ENCODE measurements around the gene KRT82. TPM values are rescaled to one million over a fixed set of nuclear protein-coding genes. Genes with fewer than 3 reads are reported as not detected.

The KRT82 gene
- total RNA-seq, 1 experiment from 2014 or later: not detected

- Histone ChIP-seq H2AFZ (ENCODE audit: low read length) (no peak overlapping the region), H3K4ac (ENCODE audit: low read depth, low read length) (no peak overlapping the region), H3K9ac (ENCODE audit: extremely low read depth, insufficient read length, low read length) (no peak overlapping the region), H3K23me2 (ENCODE audit: insufficient read length, low read depth, low read length, poor library complexity, severe bottlenecking) (no peaks in the 10 kb centered on the region), H4K8ac (replicated peaks; ENCODE audit: insufficient read length, low read depth, low read length) (no peak overlapping the region), H3K56ac (ENCODE audit: insufficient read length, low read depth, low read length) (no peak overlapping the region), H3K4me1 (ENCODE audit: insufficient read depth, low read length) (0 out of 2 replicates have a peak, but pooled peaks cover 2% of the 10 kb centered on the region), H2BK15ac (ENCODE audit: low read depth, low read length) (no peak overlapping the region), H3K27ac (ENCODE audit: insufficient read length, low read depth, low read length) (no peak overlapping the region), H4K5ac (ENCODE audit: insufficient read length, low read depth, low read length) (no peak overlapping the region), H3K9me3 (ENCODE audit: control insufficient read depth, low read depth, low read length) (no peaks in the 10 kb centered on the region), H3K23ac (ENCODE audit: insufficient read length, low read depth, low read length) (no peak overlapping the region), H4K91ac (ENCODE audit: insufficient read length, low read depth, low read length) (no peak overlapping the region), H2BK20ac (ENCODE audit: low read depth, low read length, poor library complexity, severe bottlenecking) (no peak overlapping the region), H3T11ph (ENCODE audit: low read length) (no peak overlapping the region), H3K27me3 (ENCODE audit: insufficient read depth, low read length) (no peaks in the 10 kb centered on the region), H4K20me1 (ENCODE audit: control insufficient read depth, insufficient read depth, insufficient read length) (no peaks in the 10 kb centered on the region), H2AK5ac (ENCODE audit: insufficient read length, low read length) (no peak overlapping the region), H2BK12ac (ENCODE audit: insufficient read length, low read depth, low read length) (no peak overlapping the region), H3K18ac (ENCODE audit: insufficient read length, low read depth, low read length) (no peak overlapping the region), H2BK5ac (ENCODE audit: insufficient read length, low read length) (no peak overlapping the region), H2BK120ac (ENCODE audit: low read depth, low read length, poor library complexity, severe bottlenecking) (no peak overlapping the region), H3K79me1 (ENCODE audit: insufficient read depth, low read depth, low read length, poor library complexity, severe bottlenecking) (no peaks in the 10 kb centered on the region), H3K4me2 (ENCODE audit: insufficient read depth, insufficient read length, low read length) (no peak overlapping the region), H3K14ac (ENCODE audit: insufficient read depth, low read length) (no peak overlapping the region), H3K79me2 (ENCODE audit: insufficient read depth, low read length) (no peaks in the 10 kb centered on the region)
- no peaks in the 10 kb centered on the region for H3K9me3 Mint-ChIP-seq
- no peaks in the 10 kb centered on the region for H3K36me3 Mint-ChIP-seq (ENCODE audit: insufficient read depth in 1 of 3, low read depth in 3 of 3)
- WGBS (ENCODE audit: extremely low coverage, insufficient read length, low lambda C conversion rate): no CpG with 5 or more reads among the region's 6 CpGs
- H3K27me3 Mint-ChIP-seq (ENCODE audit: low read depth): peaks cover 8% of the 10 kb centered on the region
- H3K27ac Mint-ChIP-seq: peak overlapping the region in 1 of 3 experiments; percentile 41; a peak in 2 of 7 replicates
- TF ChIP-seq, protein P1, sequence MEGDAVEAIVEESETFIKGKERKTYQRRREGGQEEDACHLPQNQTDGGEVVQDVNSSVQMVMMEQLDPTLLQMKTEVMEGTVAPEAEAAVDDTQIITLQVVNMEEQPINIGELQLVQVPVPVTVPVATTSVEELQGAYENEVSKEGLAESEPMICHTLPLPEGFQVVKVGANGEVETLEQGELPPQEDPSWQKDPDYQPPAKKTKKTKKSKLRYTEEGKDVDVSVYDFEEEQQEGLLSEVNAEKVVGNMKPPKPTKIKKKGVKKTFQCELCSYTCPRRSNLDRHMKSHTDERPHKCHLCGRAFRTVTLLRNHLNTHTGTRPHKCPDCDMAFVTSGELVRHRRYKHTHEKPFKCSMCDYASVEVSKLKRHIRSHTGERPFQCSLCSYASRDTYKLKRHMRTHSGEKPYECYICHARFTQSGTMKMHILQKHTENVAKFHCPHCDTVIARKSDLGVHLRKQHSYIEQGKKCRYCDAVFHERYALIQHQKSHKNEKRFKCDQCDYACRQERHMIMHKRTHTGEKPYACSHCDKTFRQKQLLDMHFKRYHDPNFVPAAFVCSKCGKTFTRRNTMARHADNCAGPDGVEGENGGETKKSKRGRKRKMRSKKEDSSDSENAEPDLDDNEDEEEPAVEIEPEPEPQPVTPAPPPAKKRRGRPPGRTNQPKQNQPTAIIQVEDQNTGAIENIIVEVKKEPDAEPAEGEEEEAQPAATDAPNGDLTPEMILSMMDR (conservative IDR thresholded peaks at IDR 0.05): peak; percentile 21; the same call in 1 of the 3 replicates
- H3K4me3 Mint-ChIP-seq: 0 out of 5 replicates have a peak overlapping the region, but pooled peaks of 1 of the 2 experiments have one; percentile 0
- DNase-seq: peak; percentile 83
- peaks cover 20 to 25% of the 10 kb centered on the region in 2 experiments for H3K4me1 Mint-ChIP-seq
Measured at GRCh38 chr12:52442600-52443061, 36.5 kb upstream of the KRT82 start.
